Cardiac septum (tissue), 1 donor: Measurements from ENCODE around the gene TTLL4. TPM values are rescaled to one million over a fixed set of nuclear protein-coding genes. Genes with fewer than 3 reads are reported as not detected.

Experiments used
- DNase-seq: peaks from one replicate; pipeline ENCODE4 v3.0.0-alpha.2; 2020; ENCODE audit warnings: low spot score
- intact Hi-C: fragments of 100-400 bp; cut with DNase I; formaldehyde crosslinking; loops from one replicate; pipeline ENCODE4 v1.14.0; 2022
- total RNA-seq: library from RNA; stranded (reverse); fragmentation: NEBNext Ultra II Directional; extraction: Animal tissue kit (Norgen Biotek cat#: 25700); gene quantifications from one replicate; pipeline ENCODE4 v1.2.1, GENCODE V29; 2021
- donor health status: DM: no; HTN: no; CAD: no.

TTLL4 gene
- total RNA-seq, 1 donor from 2014 or later, result 8.6 TPM

DNA sequence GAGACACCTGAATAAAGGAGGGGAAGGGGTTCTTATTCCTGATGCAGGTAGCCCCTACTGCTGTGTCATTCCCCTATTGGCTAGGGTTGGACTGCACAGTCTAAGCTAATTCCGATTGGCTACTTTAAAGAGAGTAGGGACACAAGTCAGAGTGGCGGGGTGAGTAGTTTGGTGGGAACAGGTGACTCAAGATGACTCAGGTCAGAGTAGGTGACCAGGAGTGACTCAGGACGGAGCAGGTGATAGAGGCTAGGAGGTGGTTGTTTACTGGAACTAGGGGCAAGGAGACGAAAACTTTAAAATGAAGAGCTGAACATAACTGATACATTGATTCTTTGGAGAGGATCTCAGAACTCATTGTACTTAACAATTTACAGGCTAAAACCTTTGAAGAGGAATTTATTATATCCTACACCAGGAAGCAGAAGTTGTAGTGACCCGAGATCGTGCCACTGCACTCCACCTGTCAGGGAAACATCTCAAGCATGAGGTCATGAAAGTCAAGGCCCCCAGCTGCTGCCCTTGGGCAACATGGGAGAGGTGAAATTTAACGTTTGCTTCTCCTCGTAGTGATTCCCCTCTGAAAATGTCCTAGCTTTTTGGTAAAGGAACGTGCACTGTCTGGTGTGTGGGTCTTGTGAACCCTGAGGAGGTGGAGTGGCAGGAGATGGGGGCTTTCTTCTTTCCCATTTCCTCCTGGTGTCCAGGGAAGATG lies 66.8 kb downstream of the TTLL4 start:
- no peak for DNase-seq
- intact Hi-C loops, result no loop called here

GRCh38 chr2:218780046-218780445 lies 69.4 kb downstream of the TTLL4 start:
- DNase-seq, result no peak
- intact Hi-C loops, result loop anchor here (5.0 kb wide), 1 partner anchor 68 kb away; the partner anchor contains the start of gene TTLL4

DNA sequence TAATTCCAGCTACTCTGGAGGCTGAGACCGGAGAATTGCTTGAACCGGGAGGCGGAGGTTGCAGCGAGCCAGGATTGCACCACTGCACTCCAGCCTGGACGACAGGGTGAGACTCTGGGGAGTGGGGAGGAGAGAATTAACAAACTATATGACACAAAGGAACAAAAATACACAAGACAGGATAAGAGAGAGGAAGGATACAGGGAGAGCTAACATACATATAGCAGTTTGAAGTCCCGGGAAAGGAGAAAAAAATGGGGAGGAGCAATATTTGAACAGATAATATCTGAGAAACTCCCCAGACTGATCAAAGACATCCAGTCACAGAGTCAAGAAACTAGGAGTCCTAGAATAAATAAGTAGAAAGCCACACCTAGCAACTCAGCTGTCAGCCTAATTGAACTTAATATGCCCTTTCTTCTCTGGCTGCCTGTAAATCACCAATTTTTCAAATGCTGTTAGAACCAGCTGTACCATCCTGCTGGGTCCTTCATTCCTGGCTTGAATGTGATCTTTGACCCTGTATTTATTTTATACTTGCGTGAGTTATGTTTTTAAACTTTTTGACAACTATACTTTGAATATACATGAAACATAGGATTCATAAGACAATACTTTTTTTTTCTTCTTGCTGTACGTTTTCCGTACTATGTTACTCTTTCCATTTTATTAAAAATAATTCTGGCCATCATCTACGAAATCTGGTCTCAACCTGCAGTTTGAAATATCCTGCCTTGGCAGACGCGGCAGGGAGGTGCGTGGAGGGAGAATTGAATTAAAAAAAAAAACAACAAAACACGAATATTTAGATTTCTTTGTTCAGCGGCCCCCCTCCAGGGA lies 70.4 kb downstream of the TTLL4 start:
- DNase-seq, result no peak
- intact Hi-C loops, result loop anchor here (5.0 kb wide), 1 partner anchor 69 kb away; the partner anchor contains the start of gene TTLL4

- DNase-seq, result peak; percentile 80
- intact Hi-C loops, result loop anchor here (5.0 kb wide), 1 partner anchor 70 kb away; the partner anchor contains the start of gene TTLL4
Observed at GRCh38 chr2:218781691-218782527, 71.3 kb downstream of the TTLL4 start, which contains the start of gene CYP27A1. TSS of gene CYP27A1 (plus strand) at chr2:218782147. CDS start at chr2:218782183, 36 bp downstream.

GRCh38 chr2:218782528-218782844 lies 71.9 kb downstream of the TTLL4 start:
- intact Hi-C loops, result loop anchor here (5.0 kb wide), 1 partner anchor 70 kb away; the partner anchor contains the start of gene TTLL4
- DNase-seq, result no peak

DNA sequence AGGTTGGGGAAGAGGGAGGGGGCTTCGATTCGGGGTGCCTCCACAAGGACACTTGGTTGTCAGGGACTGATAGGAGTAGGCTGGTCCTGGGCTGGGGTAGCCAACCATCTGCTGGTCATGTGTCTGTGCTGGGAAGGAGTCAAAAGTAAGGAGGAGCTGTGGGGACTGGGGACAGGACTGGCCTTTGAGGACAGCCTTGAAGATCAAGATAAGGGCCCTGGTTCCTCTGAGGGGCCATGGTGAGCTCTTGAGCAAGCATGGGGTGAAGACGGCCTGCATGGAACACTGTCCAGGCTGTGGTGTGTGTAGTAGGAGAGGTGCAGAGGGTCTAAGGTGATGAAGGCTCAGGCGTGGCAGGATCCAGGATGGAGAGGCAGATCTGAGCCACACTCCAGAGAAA lies 73.1 kb downstream of the TTLL4 start:
- DNase-seq, result no peak
- intact Hi-C loops, result loop anchor here (5.0 kb wide), 1 partner anchor 71 kb away; the partner anchor contains the start of gene TTLL4

- intact Hi-C loops, result no loop called here
Observed at GRCh38 chr2:218785103-218785502, 74.5 kb downstream of the TTLL4 start.

GRCh38 chr2:218786133-218786532 lies 75.5 kb downstream of the TTLL4 start:
- intact Hi-C loops, result no loop called here
- DNase-seq, result no peak

More at GRCh38 chr2:218785103-218785502, 74.5 kb downstream of the TTLL4 start:
- no peak for DNase-seq

GRCh38 chr2:218788529-218789255 lies 78.1 kb downstream of the TTLL4 start:
- intact Hi-C loops, result no loop called here
- DNase-seq, result no peak

- intact Hi-C loops, result no loop called here
- DNase-seq, result no peak
Observed at GRCh38 chr2:218792433-218792832, 81.8 kb downstream of the TTLL4 start.

DNA sequence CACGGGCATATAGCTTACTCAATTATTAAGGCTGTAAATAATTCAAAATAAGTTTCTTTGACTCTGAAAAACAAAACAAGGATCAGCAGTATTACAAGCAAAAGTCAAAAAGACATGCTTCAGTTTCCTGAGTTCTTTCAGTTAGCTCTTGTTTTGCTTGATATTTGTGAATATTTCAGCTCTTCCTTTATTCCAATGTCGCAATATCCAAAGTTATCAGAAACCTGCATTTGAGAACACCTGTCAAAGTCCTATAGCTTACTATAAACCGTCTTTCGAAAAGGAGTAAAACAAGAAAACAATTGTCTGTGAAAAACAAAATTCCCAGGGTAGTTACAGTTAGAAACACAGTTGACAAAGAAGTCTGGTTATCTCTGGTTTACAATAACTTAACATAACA lies 86.1 kb downstream of the TTLL4 start:
- intact Hi-C loops, result no loop called here
- DNase-seq, result no peak

DNA sequence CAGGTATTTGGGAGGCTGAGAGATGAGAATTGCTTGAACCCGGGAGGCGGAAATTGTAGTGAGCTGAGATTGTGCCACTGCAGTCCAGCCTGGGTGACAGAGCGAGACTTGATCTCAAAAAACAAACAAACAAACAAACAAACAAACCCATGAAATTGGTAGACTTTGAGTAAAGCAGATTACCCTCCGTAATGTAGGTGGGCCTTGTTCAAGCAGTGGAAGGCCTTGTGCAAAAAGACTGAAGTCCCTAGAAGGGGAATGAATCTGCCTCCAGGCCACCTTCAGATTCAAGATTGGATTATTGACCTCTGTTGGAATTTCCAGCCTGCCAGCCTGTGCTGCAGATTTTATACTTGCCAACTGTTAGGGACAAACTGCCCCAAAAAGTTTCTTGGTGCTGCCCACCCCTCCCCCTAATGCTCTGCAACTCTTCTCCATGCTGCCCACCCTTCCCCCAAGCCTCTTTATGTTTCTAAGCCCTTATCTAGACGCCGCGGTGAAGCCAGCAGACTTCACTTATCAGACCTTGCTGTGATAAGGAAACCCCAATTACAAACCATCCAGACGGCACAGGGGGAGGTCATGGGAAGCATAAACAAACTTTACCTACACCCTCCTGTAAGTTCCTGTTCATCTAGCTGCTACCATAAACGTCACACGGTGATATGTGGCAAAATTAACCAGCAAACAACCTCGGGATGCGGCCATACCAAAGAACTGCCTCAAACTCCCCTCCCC lies 88.3 kb downstream of the TTLL4 start:
- intact Hi-C loops, result no loop called here
- no peak for DNase-seq

DNA sequence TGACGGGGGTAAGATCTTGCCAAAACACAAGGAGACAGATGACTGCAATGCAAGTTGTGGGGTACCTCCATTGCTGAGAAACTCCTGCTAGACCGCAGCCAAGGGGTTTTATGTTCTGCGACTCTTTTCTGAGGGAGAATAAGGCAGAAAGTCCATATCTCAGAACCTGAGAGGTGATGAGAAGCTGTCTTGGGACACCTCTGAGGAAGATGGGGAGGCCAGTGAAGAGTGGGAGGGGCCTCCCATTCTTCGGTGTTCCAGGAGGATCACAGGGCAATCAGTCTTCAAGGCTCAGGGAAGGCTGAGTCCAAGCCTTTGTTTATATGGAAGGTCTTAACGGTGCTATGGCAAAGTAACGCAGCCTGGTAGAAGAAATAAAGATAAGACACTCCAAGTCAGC lies 89.4 kb downstream of the TTLL4 start:
- intact Hi-C loops, result no loop called here
- DNase-seq, result no peak

- DNase-seq, result no peak
- intact Hi-C loops, result no loop called here
Observed at GRCh38 chr2:218802386-218802994, 91.9 kb downstream of the TTLL4 start.

DNA sequence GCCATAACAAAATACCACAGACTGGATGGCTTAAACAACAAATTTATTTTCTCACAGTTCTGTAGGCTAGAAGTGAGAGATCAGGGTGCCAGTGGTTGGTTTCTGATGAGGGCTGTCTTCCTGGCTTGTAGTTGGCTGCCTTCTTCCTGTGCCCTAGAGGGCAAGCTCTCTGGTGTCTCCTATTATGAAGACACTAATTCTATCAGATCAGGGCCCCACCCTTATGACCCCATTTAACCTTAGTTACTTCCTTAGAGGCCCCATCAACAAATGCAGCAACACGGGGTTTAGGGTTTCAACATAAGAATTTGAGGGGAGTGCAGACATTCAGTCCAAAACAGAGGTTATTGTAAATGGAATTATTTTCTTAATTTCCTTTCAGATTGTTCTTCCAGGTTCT lies 94.2 kb downstream of the TTLL4 start:
- DNase-seq, result no peak
- intact Hi-C loops, result no loop called here
